Testis (tissue), 3 donors: Measurements from ENCODE around the gene CDK16. TPM values are rescaled to one million over a fixed set of nuclear protein-coding genes. Genes with fewer than 3 reads are reported as not detected.

Experiments used
- DNase-seq: peaks from one replicate; pipeline ENCODE4 v3.0.0-alpha.2; 2019
- H3K27ac ChIP-seq, 2 donors: fragments of 200-600 bp; sonication (generic); one replicate each; pipeline ENCODE4 v1.5.1; 2019
- H3K27me3 ChIP-seq: fragments of 200-600 bp; sonication (generic); one replicate; pipeline ENCODE4 v1.5.1; 2019
- H3K36me3 ChIP-seq: fragments of 200-600 bp; sonication (generic); one replicate; pipeline ENCODE4 v1.5.1; 2017; ENCODE audit warnings: low read depth; ENCODE audit errors: missing control alignments
- H3K4me1 ChIP-seq: fragments of 200-600 bp; sonication (generic); one replicate; pipeline ENCODE4 v1.5.1; 2019
- H3K4me3 ChIP-seq, 2 donors: fragments of 200-600 bp; sonication (generic); one replicate each; pipeline ENCODE4 v1.5.1; 2017 to 2019
- H3K9me3 ChIP-seq: fragments of 200-600 bp; sonication (generic); one replicate; pipeline ENCODE4 v1.5.1; 2017
- CTCF ChIP-seq, 3 experiments: fragments of 450-650 bp in 2 of 3; fragments of 200-600 bp in 1 of 3; sonication (generic) in 1 of 3; IDR thresholded peaks; one replicate each; pipeline ENCODE4 v1.5.1; 2016 to 2019; ENCODE audit warnings: antibody characterized with exemption in 3 of 3, mild to moderate bottlenecking in 2 of 3, moderate library complexity in 1 of 3
- POLR2A ChIP-seq: fragments of 450-650 bp; IDR thresholded peaks from one replicate; pipeline ENCODE4 v1.6.1; 2017; ENCODE audit warnings: antibody characterized with exemption, mild to moderate bottlenecking, moderate library complexity
- WGBS, 2 donors: methylation state at CpG; one replicate each; pipeline ENCODE4 v1.1.5; 2018; 5-methylcytosine and 5-hydroxymethylcytosine counted together
- intact Hi-C: fragments of 100-400 bp; cut with DNase I; formaldehyde crosslinking; loops from one replicate; pipeline ENCODE4 v1.15.1; 2023; ENCODE audit warnings: low total_unique reads
- polyA plus RNA-seq: library from polyadenylated mRNA; stranded (reverse); fragments of 350-450 nt; fragmentation: Illumina TruSeq; extraction: RNeasy Lipid Tissue Mini Kit (QIAGEN cat#74804); gene quantifications from one replicate; pipeline ENCODE4 v1.2.3, GENCODE V29; 2014; ENCODE audit warnings: low read depth, low replicate concordance; ENCODE audit not compliant: insufficient read depth
- total RNA-seq, 2 donors: library from RNA; depleted of rRNA; stranded (reverse); fragments of >200 nt; gene quantifications; one replicate each; pipeline ENCODE4 v1.2.3, GENCODE V29; 2016

Gene CDK16
- total and polyA plus RNA-seq, 3 donors from 2014 or later: 122 to 245 (median 195) TPM

- intact Hi-C loops: no loop called here
- Histone ChIP-seq H3K36me3 (no peaks in the 10 kb centered on the region), H3K9me3 (no peaks in the 10 kb centered on the region), H3K4me3 (peak overlapping the region; percentile 69 to 77), H3K4me1 (peaks cover 6% of the 10 kb centered on the region), H3K27me3 (no peaks in the 10 kb centered on the region), H3K27ac (peak overlapping the region; percentile 91 to 95)
- TF ChIP-seq POLR2A (no peak), CTCF (IDR thresholded peaks at IDR 0.05) (no peak)
- 0 to 1% methylated on average over 12 to 21 of the region's 60 CpGs for WGBS, 2 donors
- peak; percentile 26 for DNase-seq
These were observed 687 bp downstream of the CDK16 start for GRCh38 chrX:47218920-47219815.

- no peak overlapping the region for H3K4me3 ChIP-seq
- intact Hi-C loops: no loop called here
- WGBS, 2 donors: 53 to 57% methylated on average over 1 to 4 of the region's 4 CpGs
- TF ChIP-seq CTCF (IDR thresholded peaks at IDR 0.05): no peak
- TF ChIP-seq POLR2A: no peak
- H3K27me3 ChIP-seq: no peaks in the 10 kb centered on the region
- no peak for DNase-seq
- H3K27ac ChIP-seq: no peak overlapping the region
- no peaks in the 10 kb centered on the region for H3K36me3 ChIP-seq
- H3K4me1 ChIP-seq: peaks cover 5% of the 10 kb centered on the region
- no peaks in the 10 kb centered on the region for H3K9me3 ChIP-seq
These were observed 3.3 kb downstream of the CDK16 start for GRCh38 chrX:47221756-47222155.

- Histone ChIP-seq H3K27ac (no peak overlapping the region), H3K4me3 (no peak overlapping the region), H3K9me3 (no peaks in the 10 kb centered on the region), H3K36me3 (no peaks in the 10 kb centered on the region), H3K4me1 (no peaks in the 10 kb centered on the region), H3K27me3 (no peaks in the 10 kb centered on the region)
- TF ChIP-seq POLR2A (no peak), CTCF (IDR thresholded peaks at IDR 0.05) (no peak)
- intact Hi-C loops: no loop called here
- WGBS, 2 donors: 76 to 86% methylated on average over 2 to 10 of the region's 10 CpGs
- no peak for DNase-seq
These were observed 4.4 kb downstream of the CDK16 start for GRCh38 chrX:47222751-47223350.

- TF ChIP-seq CTCF (IDR thresholded peaks at IDR 0.05) (no peak), POLR2A (no peak)
- H3K4me3 ChIP-seq: no peak overlapping the region
- no peak for DNase-seq
- intact Hi-C loops: no loop called here
- H3K36me3 ChIP-seq: no peaks in the 10 kb centered on the region
- no peaks in the 10 kb centered on the region for H3K4me1 ChIP-seq
- H3K27me3 ChIP-seq: no peaks in the 10 kb centered on the region
- H3K27ac ChIP-seq: no peak overlapping the region
- WGBS, 2 donors: 84 to 88% methylated on average over 7 to 12 of the region's 13 CpGs
- no peaks in the 10 kb centered on the region for H3K9me3 ChIP-seq
These were observed 5.2 kb downstream of the CDK16 start for GRCh38 chrX:47223476-47224250.
